IPS DF 19.7 (cell line): ENCODE results near the gene NCMAP.

Source experiments
- DNase-seq: peaks from one replicate; pipeline ENCODE4 v3.0.0-alpha.2; 2013; ENCODE audit warnings: low read depth, low spot score

NCMAP gene

DNA sequence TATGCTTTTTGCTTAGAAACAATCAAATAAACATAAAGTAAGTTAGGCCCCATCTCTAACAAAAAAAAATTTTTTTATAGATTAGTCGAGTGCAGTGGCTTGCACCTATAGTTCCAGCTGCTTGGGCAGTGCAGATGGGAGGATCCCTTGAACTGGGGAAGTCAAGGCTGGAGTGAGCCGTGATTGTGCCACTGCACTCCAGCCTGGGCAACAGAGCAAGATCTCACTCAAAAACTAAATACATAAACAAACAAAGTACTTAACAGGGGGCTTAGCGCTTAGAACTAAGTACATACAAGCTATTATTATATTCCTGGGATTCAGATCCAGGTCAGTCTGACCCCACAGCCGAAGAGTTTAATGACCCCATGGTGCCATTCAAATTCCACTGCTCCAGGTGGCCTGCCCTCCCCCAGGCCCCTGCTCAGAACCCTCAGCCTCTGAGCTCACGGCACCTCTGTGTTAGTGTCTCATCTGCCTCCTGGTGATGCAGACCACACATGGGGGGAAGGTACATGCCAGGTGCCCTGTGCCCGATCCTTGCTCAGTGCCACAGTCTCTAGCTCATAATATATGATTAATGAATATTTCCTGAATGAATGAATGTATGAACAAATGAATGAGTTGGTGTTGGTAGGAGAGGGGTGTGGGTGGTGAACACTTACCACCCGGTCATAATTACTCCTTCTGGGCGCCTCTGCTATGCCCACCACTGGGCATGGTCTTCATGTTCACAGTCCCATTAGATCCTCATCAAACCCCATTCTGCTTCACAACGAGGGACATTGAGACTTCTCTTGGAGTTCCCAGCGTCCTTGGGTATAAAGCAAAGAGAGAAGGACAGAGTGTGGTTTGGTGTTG is 14.6 kb downstream of the NCMAP start:
- no peak for DNase-seq

DNA sequence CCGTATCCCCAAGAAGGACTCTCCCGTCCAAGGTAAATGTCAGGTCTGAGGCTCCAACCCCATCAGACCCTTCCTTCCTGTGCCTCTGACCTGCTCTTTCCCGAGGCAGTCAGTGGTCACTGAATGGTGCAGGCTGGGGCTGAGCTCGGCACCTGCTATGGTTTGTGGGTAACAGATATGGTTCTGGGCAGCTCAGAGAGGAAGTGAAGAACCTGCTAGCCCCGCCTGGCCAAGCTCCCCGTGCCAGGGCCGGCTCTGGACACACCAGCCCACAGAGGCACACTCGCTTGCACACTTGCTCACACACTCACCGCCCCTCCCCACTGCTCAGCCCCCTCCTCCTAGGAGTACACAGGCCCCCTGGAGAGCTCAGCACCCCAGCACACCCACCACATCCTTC is 16.4 kb downstream of the NCMAP start:
- no peak for DNase-seq

DNA sequence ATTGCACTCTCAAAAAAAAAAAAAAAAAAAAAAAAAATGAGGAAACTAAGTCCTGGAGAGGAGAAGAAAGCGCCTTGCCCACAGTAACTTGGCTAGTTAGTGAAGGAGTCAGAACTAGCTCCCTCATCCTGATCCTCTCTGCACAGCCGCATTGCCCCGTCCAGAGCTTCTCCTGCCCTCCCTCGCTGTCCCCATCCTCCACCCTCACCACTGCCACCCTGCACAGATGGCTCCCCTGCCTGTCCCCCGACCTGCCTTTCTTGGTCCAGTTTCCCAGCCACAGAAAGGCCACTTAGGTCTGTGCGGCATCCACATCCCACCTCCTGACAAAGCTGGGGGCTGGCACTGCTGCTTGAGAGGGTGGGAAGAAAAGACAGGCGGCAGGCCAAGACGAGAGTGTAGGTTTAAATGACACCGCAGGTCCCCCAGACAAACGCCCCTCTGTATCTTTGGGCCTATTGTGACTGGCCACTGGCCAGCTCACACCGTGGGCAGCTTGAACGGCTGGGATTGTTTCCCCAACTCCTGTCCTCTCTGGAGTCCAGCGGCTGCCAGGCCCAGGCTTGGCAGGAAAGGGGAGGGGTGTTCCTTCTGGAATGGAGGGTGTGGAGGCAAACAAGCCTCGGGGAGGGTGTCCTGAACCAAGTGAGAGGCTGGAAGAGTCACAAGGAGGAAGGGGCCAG is 20.2 kb downstream of the NCMAP start:
- no peak for DNase-seq

DNA sequence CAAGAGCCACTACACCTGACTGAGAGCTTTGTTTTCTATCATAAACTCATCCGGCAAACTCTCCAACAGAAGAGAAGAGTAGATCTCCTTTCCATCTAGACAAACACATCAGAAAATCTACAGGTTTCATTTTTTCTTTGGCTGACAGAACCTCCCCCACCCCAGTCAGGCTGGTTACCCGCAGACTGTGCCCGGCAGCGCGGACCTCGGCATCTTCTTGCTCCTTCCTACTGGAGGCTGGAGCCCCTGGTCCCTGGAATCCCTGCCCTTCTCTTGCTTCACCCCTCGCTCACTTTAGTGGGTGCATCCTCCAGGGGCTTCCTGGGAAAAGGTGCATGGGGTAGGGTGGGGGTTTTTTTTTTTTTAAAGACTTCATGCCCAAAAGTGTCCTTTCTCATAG is 23.0 kb downstream of the NCMAP start:
- no peak for DNase-seq

DNA sequence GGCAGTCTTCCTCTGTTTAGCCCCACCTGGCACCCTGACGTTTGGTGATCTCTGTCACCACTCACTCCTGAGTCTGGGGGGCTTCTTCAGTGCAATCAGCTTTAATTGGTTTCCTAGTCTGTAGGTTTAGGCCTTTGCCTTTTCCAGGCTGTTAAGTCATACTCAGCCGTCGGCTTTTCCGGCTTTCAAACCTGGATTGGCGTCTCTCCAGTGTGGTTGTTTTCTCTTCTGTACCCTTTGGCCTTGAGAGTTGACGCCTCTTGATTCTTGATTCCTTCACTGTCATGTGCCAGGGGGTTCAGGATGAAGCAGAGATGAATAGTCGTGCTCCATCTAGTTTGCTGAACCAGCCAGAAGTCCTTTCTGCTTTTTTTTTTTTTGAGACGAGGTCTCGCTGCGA is 24.9 kb downstream of the NCMAP start:
- no peak for DNase-seq

DNA sequence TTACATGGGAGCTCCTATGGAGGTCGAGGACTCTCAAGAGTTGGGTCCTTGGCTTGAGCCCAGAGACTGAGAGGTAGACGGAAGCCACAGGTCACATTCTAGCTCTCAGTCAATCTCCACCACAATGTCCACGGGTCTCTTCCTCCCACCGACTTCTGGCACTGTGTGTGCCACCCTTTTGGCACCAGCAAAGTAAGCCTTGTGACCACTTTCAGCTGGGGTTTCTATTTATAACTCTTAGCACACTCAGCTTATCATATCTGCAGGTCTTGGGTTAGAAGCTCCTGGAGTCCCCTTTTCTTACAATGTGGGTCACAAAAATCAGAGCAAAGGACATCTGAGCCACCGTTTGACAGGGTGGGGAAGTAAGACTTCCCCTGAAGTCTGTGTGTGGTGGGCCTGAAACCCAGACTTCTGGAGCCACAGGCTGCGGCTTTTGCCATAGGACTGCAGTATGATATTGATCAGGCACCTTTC is 28.3 kb downstream of the NCMAP start:
- DNase-seq = no peak

DNA sequence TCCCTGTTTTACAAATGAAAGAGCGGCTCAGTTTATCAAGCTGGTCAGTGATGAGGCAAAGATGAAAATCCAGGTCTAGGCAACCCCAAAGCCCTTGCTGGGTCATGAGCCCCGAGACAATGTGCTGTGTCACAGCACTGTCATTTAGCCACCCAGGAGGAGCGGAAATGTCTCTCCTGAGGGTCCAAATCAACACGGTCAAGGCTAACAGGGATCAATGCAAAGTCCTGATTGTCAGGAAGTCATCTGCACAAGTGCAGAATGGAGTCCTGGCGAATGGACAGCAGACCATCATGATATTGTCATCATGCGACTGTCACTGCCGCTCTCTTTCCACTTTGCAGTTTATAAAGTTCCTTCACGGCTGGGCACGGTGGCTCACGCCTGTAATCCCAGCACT is 30.2 kb downstream of the NCMAP start:
- no peak for DNase-seq

DNA sequence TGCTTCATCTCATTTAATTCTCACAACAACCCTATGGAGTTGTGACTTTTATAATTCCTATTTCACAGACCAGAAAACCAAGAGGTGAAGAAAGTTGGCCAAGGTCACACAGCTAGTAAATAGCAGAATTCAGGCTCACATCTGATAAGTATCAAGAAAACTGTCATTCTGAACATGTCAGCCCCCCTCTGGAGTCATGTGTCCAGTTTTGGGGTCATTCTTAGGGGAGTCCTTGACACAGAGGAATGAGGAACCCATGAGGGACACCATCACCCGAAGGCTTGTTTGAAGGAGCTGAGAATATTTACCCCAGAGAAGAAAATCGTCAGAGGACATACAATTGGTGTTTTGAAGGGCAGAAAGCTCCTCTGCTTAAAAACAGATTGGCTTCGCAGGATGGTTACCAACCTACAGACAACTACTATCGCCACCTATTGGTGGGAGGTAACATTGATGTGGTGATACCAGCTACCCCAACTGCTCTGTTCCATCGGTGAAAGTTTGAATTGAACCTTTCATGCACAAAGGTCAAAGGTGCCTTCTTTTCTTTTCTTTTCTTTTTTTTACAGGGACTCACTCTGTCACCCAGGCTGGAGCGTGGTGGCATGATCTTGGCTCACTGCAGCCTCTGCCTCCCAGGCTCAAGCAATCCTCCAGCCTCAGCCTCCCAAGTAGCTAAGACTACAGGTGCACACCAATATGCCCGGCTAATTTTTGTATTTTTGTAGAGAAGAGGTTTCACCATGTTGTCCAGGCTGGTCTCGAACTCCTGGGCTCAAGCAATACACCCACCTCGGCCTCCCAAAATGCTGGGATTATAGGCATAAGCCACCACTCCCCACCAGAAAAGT is 31.3 kb downstream of the NCMAP start:
- peak; percentile 54 for DNase-seq

DNA sequence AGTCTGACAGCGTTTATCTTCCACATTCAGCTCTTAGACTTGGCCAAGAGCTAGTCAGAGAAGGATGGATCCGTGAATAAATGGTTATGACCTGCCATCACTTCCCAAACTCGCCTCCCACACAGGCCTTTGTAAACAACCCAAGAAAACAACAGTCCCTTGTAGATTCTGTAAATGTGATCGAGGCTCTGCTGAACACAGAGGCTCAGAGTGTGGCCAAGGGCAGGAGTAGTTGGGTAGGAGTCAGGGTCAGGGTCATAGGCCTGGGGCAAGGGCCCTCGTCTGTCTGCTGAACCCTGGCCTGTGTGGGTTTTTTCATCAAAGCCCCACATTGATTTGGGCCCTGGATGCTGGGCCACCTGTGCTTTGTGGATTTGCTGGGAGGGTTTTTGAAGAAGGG is 32.7 kb downstream of the NCMAP start:
- no peak for DNase-seq

DNA sequence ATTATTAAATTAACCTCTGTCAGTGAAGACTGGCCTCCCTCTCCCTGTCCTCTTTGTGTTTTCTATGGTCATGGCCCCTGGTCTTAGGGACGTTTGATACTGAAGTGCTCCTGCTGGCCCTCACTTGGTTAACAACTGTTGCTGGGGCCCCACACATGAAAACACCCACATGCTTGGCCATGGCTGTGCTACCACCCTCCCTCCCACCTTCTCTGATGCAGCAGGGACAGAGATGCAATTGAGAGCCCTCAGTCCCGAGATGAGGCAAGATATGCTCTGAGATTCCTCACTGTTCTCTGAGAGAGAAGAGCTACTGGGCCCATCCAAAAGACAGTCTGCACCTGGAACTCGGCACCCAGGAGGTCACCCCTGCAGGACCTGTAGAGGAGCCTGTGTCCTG is 33.3 kb downstream of the NCMAP start:
- DNase-seq = no peak

DNA sequence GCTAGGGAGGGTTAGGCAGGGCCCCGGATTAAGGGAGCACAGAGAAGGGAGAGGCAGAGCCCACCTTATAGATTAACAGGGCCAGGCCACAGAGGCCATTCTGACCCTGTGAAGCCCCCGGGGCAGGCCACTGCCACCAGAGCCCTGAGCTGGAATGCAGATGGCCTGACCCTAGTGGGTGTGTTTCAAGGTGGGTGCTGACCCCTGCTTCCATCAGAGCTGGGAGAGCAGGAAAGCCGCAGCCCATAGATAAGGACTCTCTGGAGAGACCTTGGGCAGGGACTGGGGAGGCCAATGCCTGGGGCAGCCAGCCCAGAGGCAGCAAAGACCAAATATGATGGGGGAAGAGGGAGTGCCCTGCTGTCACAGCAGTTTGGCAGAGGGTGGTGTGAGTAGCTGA is 35.9 kb downstream of the NCMAP start:
- no peak for DNase-seq

DNA sequence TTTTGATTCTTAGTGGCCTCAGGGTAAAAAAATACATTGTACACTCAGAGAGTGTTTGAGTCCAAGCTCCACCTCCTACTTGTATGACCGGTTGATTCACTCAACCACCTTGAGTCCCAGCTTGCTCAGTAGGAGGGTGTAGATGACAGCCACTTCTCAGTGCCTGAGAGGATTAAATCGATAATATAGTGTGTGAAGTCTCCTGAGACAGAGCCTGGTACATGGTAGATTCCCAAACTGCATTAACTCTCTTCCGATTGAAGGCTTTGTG is 38.4 kb downstream of the NCMAP start:
- no peak for DNase-seq

DNA sequence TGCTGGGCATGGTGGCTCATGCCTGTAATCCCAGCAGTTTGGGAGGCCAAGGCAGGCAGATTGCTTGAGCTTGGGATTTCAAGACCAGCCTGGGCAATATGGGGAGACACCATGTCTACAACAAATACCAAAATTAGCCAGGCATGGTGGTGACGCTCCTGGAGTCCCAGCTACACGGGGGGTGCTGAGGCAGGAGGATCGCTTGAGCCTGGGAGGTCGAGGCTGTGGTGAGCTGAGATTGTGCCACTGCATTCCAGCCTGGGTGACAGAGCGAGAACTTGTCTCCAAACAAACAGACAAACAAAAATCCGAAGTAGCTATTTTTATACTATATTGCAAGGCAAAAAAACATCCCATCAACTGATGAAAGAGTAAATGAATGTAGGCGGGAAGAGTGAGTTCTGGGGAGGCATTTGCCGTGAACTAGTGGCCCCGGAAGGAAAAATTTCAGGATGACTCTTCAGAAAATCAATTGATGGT is 40.6 kb downstream of the NCMAP start:
- no peak for DNase-seq

DNA sequence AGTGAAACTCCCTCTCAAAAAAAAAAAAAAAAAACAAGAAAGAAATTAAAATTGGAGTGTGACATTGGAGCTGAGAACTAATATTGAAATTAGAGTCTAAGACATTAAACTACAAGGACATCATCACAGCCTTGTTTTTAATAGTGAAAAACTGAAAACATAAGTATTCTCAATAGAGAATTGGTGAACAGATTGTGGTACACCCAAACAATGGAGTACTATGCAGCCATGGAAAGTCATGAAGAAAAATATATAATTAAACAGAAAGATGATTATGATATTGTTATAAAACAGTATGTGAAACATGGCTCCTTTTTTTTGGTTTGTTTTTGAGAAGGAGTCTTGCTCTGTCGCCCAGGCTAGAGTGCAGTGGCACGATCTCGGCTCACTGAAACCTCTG is 43.4 kb downstream of the NCMAP start:
- no peak for DNase-seq

DNA sequence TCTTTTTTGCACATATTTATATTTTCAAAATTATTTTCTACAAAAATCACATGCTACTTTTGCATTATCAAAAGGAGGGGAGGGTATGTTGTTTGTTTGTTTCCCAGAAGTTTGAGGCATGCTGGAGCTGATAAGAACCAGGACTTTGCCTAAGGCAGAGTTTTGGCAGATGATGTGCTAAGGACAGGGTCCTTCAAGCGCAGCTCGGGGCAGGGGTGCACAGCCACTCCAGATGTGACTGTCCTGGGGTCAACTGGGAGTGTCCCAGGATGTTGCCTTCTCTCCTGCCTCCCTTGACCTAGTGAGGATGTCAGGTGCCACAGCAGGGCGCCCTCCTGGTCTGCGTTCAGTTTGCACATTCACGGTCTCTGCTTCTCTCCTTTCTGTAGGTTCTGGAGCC is 44.7 kb downstream of the NCMAP start:
- no peak for DNase-seq

DNA sequence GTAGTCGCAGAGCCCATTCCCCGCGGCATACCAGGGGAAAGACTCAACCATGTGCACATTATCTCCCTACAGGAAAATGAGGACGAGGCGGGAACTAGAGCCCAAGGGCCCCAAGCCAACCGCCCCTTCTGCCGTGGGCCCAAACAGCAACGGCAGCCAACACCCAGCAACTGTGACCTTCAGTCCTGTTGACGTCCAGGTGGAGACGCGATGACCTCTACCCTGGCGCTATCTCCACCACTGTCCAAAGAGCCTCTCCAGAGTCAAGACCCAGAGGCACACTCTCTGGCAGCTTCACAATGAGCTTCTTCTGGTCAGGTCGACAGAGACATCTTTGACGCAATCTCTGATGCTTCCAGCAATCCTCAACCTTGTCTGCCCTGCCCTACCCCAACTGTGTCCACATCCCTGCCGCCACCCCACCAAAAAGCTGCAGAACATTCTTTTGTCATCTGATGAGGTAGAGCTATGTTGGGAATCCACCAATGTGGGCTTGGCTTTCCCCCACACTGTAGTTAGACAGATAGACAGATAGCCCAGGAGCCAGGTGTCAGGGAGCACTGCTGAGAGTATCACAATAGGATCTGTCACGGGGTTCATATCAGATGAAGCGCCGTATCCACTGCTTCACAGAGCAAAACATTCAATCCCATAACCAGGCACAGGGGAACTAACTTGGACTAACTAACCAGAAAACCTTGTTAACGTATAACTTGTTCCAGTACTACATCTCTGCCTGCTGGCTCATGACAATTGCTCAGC is 49.8 kb downstream of the NCMAP start:
- DNase-seq = no peak

DNA sequence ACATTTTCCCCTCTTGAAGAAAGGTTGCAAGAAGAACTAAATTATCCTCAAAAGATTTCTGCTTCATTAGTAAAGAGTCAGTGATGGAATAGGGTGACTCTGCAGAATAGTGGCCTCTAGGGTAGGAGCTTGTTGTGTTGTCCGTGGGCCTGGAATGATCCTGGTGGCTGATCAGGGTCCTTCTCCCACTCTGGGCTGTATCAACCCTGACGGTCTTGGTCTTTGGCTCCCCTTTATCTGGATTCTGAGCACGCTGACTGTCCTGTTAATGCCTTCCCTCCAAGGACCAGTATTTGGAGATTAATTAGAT is 50.4 kb downstream of the NCMAP start:
- no peak for DNase-seq

DNA sequence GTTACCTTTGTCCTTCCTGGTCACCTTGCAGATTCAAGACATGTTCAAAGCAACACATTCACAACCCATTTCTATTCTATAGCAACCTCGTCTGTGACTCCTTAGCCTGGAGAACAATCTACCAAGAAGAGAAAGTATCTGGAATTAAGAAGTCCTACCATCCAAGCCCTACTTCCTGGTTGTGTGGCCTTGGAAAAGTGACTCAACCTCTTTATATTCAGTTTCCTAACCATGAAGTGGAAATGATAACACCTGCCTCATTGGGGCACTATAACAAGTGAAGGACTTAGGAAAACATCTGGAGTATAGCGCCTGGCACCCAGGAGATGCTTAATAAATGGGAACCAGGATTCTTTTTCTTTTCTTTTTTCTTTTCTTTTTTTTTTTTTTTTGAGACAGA is 50.7 kb downstream of the NCMAP start:
- no peak for DNase-seq

DNA sequence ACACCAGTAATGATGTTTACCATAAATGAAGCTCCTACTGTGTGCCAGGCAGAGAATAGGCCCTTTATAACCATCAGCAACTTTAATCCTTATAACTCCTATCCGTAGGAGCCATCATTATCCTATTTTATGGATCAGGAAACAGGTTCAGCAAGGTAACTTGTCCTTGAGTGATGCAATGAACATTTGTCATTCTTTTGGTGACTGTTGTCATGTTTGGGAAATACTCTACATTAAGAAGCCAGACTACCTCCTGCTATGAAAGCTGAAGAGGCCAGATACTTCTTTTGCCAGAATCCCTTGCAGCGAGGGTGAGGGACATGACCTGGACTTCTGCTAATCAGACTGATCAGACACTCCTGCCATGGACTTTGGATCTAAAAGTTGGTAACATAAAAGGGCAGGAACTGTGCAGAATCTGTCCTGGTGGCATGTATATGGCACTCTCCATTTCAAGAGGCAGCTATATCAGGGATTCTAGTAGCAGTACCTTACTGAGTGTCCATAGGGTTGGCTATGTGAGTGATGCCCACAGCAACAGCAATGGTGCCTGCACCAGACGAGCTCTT is 54.1 kb downstream of the NCMAP start:
- no peak for DNase-seq

DNA sequence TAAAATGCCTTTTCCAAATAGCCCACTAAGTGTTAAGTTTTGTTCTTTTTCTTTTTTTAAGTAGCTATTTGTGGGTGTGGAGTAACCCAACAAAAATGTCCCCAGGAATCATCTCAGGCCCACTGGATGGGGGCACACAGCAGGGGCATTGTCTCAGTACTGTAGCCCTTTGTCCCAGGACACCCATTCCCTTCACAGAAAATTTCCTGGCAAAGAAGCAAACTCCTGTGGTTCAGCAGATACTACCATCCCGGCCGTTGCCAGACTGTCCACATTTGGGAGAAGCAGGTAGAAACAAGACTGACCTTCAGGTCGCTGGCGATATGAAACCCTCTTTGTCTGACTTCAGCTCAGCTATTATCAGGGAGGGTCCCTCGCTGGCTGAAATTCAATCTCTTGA is 63.5 kb downstream of the NCMAP start:
- DNase-seq = no peak

DNA sequence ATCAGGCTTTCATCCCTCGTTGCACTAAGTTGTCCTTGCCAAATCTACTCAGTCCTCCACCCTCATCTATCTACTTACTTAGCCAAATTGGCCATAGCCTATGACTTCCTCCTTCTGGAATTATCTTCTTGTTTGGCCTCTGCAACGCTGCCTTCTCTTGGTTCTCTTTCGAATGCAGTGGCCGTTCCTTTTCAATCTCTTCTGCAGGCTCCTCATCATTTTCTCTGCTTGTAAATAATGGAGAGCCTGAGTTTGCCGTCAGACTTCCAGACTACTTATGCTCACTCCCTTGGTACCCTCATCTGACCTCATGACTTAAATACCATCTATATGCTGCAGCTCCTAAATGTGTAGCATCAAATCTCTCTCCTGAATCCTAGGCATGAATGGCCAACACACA is 64.8 kb downstream of the NCMAP start:
- no peak for DNase-seq

DNA sequence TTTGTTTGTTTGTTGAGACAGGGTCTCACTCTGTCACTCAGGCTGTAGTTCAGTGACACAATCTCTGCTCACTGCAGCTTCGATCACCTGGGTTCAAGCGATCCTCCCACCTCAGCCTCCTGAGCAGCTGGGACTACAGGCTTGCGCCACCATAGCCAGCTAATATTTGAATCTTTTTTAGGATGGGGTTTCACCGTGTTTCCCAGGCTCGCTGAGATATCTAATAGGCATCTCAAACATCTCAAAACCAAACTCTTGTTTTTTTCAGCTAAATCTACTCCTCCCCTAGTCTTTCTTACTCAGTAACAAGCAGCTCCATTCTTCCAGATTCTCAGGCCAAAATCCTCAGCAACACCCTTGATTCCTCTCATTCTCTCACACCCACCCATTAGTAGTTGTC is 65.2 kb downstream of the NCMAP start:
- no peak for DNase-seq
